ENCODE measurements around the gene ANKRD11.
A peak's percentile ranks its signal among the peaks of the same experiment; 100 is the strongest.
"Not testable (repeated sequence)": the region's sequence is repeated elsewhere in the genome, so short reads cannot be mapped to it uniquely, and the experiment has no call there.

ANKRD11 gene

DNA sequence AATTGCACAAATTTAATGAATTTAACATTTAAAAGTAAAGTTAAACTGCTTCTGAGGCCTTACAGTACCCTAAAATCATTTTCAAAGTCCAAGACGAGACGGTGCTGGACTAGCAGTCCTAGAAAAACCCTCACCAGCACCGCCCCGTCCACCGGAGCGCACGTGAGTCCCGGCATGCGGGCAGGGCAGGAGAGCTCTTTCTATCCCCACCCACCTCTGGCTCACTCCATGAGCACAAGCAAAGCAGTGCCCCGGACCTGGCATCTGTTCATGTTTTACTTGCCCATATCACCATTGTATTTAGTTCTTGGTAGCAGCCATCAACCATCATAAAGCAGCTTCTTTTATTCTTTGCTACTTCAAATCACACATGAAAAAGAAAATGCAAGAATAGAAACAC lies 41.7 kb downstream of the ANKRD11 start:
- DNase-seq, result no peak

DNA sequence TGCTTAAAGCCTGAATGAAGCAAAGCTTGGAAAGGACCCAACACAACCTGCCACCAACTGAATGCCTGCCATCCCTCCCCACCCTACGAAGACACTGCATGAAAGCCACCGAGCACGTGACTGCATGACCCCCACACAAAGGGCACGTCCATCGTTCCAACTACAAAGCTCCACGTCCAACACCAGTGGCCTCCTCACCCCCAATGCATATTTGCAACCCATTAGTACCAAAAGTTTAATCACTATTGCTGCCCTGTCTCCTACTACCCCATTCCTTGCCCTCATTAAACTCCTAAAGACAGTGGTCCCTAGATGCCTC lies 43.4 kb downstream of the ANKRD11 start:
- no peak for DNase-seq

DNA sequence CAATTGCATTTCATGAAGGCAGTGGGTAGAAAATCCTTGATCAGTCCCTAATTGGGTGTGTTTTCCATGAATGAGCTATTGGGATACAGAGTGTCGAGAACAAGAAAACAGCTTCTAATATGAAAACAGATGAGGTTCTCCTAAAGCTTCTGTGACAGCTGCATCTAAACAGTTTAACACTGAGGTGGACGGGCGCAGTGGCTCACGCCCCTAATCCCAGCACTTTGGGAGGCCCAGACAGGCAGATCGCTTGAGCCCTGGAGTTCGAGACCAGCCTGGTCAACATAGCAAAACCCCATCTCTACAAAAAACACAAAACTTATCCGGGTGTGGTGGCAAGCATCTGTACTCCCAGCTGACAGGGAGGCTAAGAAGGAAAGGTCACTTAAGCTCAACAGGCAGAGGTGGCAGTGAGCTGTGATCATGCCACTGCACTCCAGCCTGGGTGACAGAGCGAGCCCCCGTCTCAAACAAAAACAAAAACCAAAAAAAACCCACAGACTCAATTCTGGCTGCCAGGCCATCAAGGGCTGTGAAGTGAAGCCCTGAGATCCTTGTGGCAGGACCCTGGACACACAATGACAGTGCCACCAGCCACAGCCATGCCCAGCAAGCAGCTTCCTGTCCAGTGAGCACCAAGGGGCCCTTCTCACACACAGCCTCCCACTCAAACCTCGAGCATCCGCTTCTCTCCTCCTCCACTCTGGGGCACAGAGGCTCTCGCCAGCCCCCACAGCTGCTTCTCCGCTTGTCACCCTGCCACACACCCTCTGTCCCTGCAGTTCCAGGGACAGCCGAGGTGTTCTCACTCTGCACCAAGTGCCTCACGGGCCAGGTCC lies 44.0 kb downstream of the ANKRD11 start:
- no peak for DNase-seq

DNA sequence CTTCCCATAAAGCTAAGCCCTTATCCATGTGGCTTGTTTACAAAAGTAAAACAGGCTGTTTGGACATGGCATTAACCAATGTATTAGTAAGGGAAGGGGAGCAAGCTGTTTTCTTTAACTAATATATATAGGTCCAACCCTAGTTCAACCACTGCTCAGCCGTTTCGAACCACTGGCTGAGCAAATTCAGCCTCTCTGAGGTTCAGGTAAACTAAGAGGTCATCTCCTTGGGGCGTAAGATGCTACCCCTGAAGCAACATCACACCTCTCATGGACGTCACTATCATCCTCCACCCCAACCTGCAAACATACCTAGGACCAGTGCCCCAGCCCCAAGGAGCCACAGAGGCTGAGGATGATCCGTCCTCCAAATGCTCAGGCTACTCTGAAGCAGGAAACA lies 45.2 kb downstream of the ANKRD11 start:
- DNase-seq, result no peak

- DNase-seq, result no peak
Measured at GRCh38 chr16:89444728-89445127, 45.6 kb downstream of the ANKRD11 start.

- no peak for DNase-seq
Measured at GRCh38 chr16:89444151-89444723, 46.1 kb downstream of the ANKRD11 start.

DNA sequence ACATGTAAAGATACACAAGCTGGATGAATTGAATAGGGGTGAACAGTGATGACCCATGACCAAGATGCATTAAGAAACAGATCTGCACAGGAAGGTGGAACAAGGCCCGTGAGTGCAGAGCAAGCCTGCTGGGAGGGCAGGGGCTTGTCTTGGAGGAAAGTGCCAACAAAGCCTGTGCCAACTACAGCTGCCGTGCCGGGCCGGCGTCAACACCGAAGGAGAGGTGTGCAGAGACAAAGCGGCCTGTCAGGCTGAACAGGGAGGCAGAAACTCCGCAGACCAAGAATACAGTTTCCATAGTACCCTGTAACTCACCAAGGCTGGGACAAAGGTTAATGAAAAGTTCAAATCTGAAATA lies 46.7 kb downstream of the ANKRD11 start:
- DNase-seq, result no peak

GRCh38 chr16:89442990-89443726 lies 47.2 kb downstream of the ANKRD11 start:
- DNase-seq, result peak; percentile 19

DNA sequence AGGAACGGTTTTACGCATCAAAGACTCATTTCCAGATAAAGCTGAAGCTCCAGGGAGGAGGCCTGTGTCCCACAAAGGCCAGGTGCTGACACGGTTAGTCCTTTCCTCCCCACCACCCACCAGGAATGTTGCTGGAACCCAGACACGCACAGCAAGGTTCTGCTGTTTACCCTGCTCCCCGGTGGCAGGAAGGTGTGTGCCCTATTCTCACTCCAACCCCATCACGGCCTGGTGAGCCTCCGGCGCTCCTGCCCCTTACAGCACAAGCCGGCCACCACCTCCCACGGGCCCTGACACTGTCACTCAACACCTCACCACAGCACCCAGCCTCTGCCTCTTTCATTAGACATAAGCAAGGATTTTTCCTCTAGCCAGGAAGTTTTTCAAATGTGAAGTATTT lies 47.8 kb downstream of the ANKRD11 start:
- DNase-seq, result no peak

- no peak for DNase-seq
Measured at GRCh38 chr16:89439659-89440058, 50.7 kb downstream of the ANKRD11 start.

DNA sequence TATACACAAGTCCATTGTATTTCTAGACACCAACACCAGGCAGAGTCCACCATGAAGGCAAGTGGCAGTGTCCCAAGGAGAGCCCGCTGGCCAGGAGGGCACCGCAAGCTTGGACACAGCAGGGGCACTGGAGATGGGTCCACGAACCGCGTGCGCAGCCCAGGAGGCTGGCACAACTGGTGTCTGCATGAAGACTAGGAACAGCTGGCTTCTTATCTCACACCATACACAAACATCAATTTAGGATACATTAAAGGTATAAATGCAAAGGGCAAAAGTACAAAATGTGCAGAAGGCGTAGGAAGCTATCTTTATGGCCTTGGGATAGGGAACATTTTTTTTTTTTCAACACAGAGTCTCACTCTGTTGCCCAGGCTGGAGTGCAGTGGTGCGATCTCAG lies 52.4 kb downstream of the ANKRD11 start:
- DNase-seq, result no peak

DNA sequence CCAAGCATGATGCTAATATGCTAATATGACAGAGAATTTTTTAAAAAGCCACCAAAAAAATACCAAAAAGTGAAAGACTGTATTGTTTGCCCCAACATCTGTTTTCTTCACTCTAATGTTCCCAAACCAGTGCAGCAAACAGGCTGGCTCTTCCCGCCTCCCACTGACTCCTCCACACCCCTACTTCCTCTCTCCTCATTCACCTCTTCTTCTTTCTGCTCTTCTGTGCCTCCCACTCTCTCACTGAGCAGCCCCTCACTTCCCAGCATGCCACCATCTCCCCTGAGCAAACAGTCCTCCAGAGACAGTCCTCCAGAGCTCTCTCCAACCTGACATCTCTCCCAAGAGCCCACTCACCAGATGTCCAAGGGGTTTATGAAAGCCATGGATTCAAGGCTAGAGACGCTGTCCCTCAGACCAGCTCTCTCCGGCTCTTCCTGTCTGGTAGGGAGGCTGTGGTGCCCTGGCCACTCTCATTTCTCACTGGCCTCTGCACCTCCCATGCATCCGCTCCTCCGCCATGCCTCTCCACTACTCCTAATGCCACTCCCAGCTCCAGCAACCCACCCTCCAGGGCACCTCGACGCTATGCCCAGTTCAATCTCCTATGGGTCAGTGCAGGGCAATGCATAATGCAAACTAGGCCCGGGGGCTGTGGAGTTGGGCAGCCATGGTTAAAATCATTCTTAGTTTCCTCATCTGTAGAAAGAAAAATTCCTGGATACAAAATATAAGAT lies 52.9 kb downstream of the ANKRD11 start:
- DNase-seq, result no peak

DNA sequence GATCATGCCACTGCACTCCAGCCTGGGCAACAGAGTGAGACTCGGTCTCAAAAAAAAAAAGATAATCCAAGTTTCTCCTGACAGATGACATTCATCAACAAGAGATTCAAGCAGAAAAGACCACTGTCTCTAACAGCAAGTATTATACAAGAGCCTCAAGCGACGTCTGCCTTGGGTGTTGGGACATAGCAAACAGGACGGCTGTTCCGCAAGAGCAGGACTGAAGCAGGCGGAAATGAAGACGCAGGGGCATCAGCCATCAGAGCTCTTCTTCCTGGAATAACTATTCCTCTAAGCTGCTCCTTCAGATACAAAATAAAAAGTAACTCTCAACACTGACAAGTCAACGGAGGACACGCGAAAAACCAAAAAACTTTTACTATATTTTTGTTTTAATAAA lies 54.0 kb downstream of the ANKRD11 start:
- no peak for DNase-seq

DNA sequence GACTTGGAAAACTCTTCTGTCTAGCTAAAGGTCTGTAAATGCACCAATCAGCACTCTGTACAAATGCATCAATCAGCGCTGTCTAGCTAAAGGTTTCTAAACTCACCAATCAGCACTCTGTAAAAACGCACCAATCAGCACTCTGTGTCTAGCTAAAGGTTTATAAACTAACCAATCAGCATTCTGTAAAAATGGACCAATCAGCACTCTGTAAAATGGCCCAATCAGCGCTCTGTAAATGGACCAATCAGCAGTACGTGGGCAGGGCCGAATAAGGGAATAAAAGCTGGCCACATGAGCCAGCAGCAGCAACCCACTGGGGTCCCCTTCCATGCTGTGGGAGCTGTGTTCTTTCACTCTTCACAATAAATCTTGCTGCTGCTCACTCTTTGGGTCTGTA lies 55.3 kb downstream of the ANKRD11 start:
- not testable (repeated sequence) for DNase-seq

DNA sequence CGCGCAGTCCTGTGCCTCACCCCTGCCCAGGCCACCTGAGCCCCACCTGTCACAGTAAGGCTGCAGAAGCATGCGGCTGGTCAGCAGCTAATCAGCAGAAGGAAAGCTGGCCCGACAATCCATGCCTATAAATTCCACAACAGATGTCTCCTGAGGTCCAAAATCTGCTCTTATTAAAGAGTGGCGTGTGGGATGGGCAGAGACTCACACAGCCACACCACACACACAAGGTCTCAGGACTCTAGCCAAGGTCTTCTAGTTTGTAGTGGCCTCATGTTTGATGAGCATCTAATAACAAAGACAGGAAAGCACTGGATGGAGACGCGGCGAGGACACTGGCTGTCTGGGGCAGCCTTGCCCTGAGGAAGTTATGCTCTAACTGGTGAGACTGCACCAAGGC lies 55.9 kb downstream of the ANKRD11 start:
- no peak for DNase-seq

DNA sequence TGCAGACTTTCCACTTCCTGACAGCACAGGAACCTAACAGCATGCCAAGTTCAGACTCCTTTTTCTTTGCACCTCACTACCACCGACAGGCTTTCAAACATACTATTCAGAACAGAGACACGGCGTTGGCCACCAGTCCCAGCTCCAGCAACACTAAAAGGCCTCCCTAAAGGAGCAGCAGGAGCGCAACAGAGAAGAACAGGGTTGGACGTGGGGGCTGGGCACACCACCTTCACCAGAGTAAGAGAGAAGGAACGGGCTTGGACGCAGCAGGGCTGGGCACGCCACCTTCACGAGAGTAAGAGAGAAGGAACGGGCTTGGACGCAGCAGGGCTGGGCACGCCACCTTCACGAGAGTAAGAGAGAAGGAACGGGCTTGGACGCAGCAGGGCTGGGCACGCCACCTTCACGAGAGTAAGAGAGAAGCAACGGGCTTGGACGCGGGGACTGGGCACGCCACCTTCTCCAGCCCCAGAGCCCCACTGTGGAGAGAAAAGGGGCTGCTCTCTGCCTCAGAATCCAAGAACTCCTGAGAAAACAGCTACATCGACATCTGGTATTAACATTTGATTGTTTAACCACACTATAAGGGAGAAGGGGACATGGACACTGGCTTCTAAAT lies 56.9 kb downstream of the ANKRD11 start:
- not testable (repeated sequence) for DNase-seq

DNA sequence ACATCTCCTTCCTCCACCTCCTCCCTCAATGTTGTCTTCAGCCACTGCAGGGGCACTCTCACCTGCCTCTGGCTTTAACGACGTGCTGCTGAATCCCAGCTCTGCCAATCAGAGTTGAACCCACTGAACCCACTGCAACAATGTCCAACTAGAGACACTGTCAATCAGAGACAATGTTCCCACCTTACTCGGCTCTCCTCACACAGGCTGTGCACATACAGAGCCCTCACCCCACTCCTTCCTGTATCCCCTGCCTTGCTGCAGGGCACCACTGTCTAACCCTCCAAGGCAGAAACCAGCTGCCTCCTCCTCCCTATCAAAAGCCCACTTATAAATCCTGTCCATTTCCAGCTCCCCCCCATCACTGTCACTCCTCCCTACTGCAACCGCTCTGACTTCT lies 58.7 kb downstream of the ANKRD11 start:
- no peak for DNase-seq

- DNase-seq, result no peak
Measured at GRCh38 chr16:89431158-89431584, 59.2 kb downstream of the ANKRD11 start.

DNA sequence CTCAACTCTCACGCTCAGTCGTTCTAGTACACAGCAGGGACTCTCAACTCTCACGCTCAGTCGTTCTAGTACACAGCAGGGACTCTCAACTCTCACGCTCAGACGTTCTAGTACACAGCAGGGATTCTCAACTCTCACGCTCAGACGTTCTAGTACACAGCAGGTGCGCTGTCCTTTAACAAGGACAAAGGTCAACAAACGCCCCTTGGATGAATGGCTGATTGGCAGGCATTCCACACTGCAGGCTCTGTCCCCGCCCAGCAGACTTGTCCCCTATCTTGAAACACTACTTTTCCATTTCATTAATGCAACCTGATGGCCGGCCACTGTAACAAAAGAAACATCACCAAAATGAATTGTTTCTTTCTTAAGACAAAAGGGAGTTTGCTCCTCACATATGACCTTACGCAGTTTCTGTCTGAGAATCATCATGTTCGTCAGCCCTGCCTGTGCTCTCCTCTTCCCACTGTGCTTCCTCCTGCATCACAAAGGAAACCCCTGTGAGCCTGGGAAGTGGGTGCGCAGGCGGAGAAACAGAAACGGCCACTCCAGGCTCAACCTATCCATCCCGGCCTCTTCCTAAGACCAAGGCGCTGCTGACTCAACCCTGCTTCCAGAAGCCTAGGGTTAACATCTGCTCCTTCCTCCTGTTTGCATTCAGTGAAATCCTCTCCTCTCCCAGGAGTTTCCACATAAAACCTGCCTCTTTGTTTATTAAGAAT lies 59.8 kb downstream of the ANKRD11 start:
- DNase-seq, result no peak

DNA sequence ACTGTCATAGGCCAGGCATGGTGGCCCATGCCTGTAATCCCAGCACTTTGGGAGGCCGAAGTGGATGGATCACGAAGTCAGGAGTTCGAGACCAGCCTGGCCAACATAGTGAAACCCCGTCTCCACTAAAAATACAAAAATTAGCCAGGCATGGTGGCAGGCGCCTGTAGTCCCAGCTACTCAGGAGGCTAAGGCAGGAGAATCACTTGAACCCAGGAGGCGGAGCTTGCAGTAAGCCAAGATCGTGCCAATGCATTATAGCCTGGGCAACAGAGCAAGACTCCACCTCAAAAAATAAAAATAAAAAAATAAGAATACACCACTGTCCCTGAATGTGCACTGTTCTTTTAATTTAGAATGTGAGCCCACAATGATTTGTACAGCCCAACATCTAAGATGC lies 61.8 kb downstream of the ANKRD11 start:
- not testable (repeated sequence) for DNase-seq

- DNase-seq, result no peak
Measured at GRCh38 chr16:89426736-89427530, 63.4 kb downstream of the ANKRD11 start.

GRCh38 chr16:89425523-89425922 lies 64.8 kb downstream of the ANKRD11 start:
- no peak for DNase-seq
